Muscle of arm (tissue), 12 donors: ENCODE measurements around the gene DYTN. TPM values are rescaled to one million over a fixed set of nuclear protein-coding genes. Genes with fewer than 3 reads are reported as not detected.

Experiments used
- DNase-seq: peaks from one replicate; pipeline ENCODE4 v3.0.0-alpha.2; 2013
- polyA plus RNA-seq, 12 donors: library from polyadenylated mRNA; unstranded; fragments of 120-200 nt; gene quantifications; one replicate each; pipeline ENCODE4 v1.2.1, GENCODE V29; 2013; ENCODE audit not compliant: insufficient read length in 12 of 12

The DYTN gene
- polyA plus RNA-seq, 12 donors = not detected

DNA sequence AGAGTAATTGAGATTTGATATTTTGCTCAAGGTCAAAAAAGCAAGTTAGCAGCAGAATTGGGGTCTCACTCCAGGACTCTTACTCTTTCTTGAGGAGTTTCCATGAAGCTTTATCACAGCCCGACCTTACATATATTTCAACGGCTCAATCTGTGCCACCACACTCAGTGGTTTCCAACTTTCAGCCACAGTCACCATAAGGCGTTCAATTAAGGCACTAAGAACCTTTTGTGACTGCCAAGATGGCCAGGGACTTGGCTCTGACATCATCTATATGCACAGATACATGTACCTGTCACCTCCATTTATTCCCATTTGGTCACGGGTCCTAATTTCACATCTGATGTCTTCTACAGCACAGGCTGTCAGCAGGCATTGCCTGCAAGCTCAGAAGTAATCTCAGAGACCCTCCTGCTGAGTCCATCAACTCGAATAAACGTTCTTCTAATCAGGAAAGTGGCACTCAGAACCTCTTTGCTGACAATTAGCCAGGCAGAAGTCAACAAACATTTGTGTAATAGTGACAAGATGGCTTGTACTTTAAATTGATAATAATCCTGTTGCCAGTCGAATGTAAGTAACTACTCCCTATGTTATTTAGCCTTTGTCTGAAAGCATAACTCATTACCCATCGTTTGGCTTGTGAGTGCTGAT is 16.1 kb downstream of the DYTN start:
- no peak for DNase-seq

DNA sequence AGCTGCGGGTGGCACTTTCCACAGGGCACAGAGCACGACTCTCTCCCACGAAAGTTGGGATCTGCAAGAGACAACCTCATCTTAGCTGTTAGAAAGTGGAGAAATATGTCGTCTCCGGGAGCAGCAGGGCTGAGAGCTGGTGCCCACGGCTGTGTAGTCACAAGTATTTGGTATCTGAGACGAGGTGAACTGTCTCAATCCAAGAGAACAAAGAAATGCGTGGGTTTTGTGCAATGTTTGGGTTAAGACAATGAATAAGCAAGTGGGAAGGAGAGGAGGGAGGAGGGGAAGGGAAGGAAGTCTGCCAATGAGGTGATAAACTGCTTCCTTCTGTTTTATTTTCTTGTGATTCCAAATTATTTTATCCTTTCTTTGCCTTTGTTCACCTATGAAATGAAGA is 18.0 kb downstream of the DYTN start:
- DNase-seq = no peak

DNA sequence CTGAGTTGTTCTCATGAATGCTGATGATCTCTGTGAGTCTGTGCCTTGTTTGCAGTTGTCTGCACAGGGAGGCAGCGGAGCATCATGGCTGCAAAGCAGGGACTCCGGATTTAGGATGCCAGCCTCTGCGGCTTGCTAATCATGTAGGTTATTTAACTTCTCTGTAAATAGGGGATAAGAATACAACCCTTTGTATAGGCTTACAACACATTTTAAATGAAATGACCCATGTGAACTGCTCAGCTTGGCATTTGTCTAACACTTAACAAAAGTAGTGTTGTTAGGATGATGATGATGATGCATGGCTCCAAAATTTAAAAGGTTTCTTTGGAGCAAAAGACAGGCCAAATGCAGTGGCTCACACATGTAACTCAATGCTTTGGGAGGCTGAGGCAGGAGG is 19.4 kb downstream of the DYTN start:
- no peak for DNase-seq

DNA sequence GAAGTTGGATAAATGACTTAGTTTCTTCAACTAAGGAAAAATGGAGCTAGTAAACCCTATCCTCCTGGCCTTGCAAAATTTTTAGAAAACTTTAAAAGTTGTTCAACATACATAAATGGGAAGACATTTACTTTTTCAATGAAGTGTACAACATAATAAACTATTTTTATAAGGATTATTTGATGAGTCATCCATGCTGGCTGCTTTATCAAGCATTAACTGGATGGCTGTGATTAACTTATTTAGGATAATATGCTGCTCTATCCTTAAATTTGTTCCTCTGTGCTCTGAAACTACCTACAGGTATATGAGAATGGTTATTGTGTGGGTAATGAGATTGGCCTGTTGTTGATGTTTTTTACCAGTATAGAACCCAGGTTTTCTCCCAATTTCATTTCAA is 21.3 kb downstream of the DYTN start:
- DNase-seq = no peak

DNA sequence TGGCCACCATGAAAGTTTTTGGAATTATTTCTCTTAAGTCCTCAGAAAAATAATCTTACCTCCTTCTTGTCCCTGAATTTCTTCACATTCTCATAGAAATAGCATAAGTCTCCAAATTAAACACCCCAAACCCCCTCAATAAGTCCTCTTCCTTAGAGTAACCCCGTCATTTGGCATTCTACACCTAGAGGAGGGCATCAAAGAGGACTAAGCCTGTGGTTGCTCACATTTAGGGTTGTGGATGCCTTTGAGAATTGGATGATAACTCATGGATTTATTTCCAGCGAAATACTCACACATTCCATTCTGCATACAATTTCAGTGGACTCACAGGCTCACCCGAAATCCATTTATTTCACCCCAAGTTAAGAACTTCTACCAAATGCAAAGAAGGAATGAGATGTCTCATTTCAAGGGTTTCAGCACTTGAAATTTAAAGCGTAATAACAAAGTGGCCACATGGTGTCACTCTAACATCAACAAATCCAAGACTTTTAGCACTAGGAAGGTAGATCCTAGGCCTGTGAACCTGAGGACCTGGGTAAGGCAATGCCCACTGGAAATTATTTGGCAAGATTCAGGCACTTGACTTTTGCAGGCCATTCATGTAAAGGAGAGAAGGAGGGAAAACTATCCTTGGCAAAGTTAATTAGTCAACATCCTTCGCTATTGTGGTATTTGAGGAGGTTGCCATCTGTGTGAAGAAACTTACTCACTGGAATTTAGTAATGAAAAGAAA is 24.6 kb downstream of the DYTN start:
- DNase-seq = peak; percentile 57

DNA sequence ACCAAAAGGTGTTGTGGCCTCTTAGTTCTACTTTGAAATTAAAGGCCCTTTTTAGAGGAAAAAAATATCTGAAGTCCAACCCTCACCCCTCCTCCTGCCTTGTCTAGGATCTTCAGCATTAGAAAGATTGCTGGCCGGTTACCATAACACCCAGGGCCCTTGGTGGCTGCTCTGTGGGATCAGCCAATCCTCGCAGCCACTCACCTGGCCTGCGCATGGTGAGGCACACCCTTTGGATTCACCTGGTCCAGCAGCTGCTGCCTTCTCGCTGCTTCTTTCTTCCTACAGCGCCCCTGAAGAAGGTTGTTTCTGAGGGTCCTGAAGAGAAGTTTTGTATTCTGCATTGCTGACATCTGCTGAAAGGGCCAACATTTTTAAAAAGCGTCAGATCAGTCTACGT is 25.2 kb downstream of the DYTN start:
- no peak for DNase-seq

DNA sequence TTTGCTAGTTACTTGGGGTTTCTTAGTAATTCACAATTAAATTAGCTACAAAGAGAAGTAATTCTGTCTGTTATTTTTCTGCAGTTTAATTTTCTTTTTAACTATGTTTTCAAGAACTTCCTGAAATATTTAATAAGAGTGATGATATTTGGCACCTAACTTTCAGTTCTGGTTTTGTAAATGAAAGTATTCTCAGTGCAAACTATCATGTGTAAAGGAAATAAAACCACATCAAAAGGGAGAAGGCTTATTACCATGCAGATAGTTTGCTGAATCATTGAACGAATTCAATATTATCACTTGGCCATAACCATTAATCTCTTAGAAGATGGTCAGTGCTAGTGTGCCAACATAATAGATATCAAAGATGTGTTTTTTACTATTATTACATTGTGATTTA is 29.2 kb downstream of the DYTN start:
- DNase-seq = no peak

DNA sequence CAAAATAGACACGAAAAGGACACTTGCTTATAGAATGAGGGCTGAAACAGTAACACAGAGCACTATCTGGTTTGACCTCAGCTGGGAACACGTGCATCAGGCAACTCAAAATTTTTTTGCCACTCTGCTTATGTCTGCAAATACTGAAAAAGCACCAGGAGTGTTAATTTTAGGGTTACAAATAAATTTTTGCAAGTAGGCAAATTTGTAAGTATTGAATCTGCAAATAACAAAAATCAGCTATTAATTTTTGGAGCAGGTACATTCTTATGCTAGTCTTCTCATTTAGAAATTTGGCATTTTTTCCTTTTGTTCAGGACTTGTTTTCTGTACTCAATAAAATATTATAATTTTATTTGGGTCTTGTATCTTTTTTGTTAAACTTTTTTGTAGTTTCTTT is 29.7 kb downstream of the DYTN start:
- DNase-seq = no peak

DNA sequence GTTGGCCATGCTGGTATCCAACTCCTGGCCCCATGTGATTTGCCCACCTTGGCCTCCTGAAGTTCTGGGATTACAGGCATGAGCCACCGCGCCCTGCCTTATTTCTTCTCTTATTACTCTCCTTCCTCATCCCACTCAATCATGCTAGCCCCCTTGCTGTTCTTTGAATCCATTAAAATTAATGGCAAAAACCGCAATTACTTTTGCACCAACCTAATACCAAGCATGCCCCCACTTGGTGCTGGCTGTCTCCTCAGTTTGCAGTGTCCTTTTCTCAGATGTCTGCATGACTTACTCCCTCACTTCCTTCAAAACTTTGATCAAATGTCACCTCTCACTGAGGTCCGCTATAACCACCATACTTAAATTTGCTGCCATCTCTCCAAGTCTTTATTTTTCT is 34.6 kb downstream of the DYTN start:
- DNase-seq = no peak

DNA sequence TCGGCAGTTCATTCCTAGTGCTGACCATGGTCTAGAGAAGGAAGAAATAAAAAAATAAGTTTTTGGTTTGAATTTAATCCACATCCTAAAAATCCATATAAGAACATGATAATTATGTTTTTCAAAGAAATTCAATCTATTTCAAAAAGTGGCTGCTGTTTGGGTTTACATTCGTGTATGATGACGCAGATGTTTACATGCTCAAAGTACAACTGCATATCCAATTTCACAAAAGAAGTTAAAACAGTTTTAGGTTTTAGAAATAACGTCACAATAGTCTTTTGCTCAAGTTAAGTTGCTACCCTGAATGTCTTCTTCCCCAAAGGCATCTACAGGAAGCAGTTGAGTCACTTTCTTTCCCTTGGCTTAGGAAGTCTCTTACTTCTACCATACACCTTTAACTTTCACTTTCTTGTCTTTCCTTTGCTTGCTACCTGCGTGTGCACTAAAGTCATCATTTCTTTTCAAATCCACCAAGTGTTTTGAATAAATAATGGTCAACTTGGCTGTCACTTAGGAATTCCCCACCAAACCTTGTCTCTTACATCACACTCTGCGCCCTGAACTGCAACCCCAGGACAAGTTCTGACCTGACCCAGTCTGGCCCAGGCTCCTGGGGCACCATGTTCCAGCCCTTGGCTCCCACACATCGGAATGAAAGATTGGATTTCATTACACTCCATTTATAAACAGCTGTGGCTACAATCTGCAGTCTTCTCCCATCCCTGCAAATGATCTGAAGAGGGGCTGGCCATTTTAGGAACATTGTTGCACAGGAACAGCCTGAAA is 47.5 kb downstream of the DYTN start:
- no peak for DNase-seq

DNA sequence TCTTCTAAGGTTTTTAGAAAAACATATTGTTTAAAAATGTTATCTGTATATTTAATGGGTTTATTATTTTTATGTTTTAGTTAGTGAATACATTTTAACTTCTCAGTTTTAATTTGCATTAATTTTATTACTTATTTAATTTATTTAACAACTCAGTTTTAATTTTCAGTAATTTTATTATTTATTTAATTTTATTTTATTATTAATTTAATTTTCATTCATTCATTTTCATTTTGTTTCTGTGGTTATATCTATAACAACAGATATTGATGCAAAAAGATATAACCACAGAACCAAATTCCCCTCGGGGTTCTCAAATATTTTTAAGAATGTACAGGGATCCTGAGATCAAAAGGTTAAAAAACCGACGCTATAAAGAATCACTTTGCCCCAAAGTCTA is 52.9 kb downstream of the DYTN start:
- DNase-seq = no peak

DNA sequence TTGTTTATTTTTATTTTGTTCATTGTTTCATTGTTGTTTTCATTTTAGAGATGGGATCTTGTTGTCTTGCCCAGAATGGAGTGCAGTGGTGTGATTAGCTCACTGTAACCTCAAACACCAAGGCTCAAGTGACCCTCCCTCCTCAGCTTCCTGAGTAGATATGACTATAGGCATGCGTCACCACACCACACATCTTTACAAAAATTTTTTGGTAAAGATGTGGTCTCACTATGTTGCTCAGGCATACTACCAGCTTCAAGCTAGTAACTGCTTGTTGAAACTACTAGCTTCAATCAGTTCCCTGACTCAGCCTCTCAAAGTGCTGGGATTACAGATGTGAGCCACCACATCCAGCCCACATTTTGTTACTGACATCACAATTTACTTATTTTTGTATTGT is 61.1 kb downstream of the DYTN start:
- DNase-seq = no peak

DNA sequence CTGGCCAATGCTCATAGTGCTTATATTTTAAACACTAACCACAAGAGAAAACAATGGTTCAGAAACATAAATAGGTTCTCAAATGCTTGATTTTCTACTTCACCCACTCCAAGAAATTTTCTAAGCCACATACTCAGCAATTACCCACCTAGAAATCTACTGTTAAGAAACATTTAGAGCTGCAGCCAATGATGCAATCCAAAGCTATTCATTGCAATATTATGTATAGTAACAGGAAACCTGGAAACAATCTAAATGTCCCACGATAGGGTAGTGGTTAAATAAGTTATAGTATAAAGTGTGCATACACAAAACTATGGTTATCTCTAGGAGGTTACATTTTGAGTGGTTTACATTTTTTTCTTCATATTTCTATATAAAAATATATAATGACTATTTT is 70.2 kb downstream of the DYTN start:
- DNase-seq = no peak

DNA sequence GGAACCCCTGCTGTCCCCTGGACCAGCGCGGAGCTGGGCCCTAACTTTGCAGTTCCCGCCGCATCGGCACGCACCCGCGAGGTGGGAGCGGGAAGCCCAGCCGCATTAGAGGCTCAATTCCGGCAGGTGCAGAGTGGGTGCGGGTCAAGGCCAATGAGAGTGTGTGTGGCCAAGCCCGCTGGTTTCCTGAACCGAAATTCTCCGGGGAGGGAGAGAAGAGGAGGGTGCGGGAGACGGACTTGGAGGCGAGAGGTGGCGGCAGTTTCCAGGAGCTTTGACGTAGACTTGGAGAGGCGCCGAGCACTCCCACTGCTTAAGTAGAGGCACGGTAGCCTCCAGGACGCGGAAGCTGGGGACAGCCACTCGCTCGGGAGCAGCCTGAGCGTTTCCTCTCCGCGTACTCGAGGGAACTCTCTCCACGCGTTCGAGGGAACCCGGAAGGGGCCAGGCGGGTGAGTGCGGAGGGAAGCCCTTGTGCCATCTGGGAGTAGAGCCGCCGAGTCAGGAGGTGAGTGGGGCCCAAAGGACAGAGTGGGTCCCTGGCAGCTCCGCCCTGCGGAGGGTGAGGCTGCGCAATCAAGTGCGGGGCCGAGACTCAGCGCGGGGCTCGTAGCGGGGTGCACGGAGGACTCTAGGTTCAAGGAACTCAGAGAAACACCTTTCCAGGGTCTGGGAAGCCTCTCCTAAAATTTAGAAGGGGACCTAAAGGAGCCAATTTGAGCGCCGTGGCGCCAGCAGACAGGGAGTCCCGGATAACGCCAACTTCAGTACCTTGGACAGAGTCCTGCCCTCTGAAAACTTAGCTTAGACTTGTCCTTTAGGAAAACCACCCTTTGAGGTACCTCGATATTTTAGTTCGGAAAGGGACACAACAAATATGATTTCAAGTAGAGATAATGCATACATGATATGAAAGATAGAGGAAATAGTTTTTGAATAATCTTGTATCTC is 75.8 kb downstream of the DYTN start, which contains the start of gene FAM237A:
TSS of gene FAM237A (plus strand) at position 413 of the 951 bp plus-strand sequence. CDS start 1,750 bp downstream, outside the sequence.
- DNase-seq = peak; percentile 78

DNA sequence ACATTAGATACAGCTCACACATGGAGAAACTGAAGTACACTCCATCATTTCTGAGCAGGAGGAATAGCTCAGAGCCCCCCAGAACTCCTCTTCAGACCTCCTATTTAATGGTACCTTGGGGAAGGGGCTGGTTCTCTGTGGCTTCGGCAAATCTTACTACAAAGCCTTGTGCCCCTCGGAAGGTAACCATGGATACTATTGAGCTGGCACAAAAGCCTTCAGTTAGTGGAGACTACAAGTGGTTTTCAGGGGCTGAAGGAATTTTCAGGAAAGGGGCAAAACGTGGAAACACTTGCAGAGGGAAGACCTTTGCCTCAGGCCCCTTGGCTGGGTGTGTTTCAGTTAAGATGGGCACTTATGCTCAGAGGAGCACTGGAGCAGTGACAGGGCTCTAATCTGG is 77.0 kb downstream of the DYTN start:
- DNase-seq = no peak

DNA sequence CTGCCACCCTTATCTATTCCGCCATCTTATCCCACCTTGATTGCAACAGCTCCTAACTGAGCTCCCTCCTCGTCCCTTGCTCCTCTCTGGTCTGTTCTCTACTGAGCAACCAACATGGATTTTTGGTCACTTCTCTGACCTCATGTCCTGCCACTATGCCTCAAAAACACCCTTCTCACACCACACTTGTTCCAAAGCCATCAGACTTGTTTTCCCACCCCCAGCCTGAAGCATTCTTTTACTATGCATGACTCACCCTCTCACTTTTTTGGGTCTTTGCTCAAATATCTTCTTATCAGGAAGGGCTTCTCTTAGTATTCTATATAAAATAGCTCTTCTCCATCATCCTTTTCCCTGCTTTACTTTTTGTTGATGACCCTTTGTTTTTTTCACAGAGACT is 78.6 kb downstream of the DYTN start:
- no peak for DNase-seq

DNA sequence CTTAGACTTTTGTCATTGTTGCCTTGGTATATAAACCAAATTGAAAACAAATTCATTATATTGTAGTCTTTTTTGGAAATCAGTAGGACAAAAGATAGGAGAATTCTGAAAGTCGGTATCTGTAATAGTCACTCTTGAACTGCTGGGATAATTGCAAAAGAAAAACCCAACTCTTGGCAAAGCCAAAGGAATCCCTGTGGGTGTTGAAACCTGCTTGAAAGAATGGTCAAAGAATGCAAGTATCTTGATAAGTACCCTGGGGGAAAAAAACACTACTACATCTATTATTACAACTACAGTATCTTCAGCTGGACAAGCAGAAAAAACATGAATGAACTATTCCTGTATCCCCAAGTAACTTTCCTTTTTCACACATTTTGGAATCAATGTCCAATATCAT is 83.2 kb downstream of the DYTN start:
- no peak for DNase-seq

DNA sequence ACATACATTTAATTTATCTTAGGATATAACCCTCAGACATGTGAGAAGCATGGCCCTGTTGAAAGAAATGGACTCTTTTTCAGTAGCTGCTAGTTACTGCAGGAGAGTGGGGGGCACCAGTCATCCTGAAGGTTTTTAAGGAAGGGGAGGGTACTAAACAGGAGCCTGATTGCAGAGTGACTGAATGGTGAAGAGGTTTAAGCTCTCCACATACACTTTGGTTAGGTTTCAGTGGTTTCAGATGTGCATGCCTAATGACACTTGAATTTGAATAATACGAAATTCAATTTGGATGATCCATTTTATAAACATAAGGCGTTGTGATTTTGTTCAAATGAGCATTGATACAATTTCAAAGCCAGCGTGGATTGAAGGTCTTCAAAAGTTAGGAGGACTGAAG is 86.9 kb downstream of the DYTN start:
- no peak for DNase-seq

DNA sequence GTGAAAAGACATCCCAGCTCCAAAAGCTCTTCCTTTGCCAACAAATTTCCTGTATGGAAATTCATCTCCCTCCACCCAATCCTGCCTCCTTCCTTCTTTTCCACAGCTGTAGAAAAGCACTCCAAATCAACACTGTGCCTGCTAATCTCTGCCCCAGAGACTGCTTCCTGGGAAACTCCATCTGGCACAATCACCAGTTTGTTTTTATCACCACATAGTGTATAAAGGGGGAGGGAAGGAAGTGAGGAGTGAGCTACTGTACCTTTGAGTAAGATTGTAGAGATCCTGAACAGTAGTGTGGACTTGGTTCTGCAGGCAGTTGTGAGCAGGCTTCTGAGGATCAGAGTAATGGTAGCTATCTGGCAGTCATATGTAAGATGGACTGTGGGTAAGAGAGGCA is 90.6 kb downstream of the DYTN start:
- no peak for DNase-seq

DNA sequence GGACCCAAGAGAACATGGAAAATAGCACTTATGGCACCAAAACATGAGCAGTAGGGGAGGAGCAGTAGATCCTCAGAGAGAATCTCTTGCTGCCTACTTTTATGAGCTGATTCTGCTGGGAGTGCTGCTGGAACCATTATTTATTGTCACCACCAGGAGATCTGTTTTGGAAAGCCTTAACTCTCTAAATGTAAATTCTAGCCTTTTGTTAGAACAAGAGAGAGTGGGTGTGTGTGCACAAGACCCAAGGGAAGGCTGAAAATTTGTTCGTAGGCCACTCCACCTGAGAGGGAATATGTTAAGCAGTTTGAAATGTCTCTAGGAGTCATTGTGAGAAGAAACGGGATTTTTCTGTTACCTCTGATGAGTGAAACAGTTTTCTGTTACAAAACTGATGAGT is 92.1 kb downstream of the DYTN start:
- DNase-seq = no peak

DNA sequence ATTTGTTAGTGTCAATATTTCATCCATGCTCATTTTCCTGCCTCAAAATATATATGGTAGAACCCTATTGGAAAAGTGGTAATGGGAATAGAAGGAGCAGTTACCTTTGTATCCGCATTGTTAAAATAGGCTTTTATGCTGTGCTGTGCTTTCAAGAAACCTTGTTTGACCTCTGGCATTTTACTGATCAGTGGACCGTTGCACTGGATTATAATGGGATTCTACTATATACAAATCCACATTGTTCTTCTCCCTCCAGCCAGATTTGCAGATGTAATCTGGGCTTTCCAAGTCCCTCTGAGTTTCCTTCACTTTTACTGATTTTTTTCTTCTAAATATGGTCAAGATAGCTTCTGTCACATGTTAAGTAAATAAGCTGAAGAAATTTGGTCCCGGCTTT is 99.2 kb downstream of the DYTN start:
- no peak for DNase-seq

DNA sequence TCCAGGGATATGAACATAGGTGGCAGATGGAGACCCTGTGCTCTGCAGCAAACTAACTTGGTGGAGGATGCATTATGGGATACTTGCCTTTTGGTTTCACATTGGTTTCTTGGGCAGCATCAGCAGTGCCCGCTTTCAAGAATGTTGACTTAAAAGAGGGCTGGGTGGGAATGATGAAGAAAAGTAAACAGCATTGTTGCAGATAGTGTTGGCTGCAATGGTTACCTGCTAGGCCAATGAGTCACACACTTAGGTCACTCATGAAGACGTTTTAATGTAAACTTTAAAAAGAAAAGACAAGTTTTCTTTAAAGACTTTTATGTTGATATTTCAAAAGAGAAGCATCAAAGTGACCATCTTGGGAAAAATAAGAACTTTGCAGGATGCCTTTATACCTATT is 102.0 kb downstream of the DYTN start:
- DNase-seq = no peak
